Measurements from ENCODE around the gene CEP135. TPM values are rescaled to one million over a fixed set of nuclear protein-coding genes. Genes with fewer than 3 reads are reported as not detected.

Gene CEP135
- total and polyA plus RNA-seq, 2 donors (not counting 3 experiments of a cell fraction or from before 2014, with no cell fraction given), result 2.8 to 15.3 TPM

DNA sequence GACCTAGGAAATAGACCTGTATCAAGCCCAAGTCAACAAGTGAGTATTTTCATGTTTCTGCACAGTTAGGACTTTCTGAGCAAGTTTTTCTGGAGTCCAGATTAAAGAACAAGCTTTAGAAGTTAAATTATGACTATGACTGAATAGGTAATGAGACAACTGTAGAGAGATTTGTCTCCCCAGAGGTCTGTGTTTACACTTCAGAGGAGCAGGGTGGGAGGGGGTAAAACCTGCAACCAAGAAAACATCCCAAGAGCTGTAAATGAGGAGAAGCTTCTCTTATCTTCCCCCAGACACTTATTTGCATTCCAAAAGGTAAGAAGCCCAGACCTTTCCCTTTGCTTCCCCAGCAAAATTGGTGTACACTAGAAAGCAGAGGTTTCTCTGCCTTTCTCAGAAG is 22.1 kb upstream of the CEP135 start:
- no peaks in the 10 kb centered on the region for H3K4me1 ChIP-seq (ENCODE audit: control insufficient read depth, extremely low read depth, insufficient read depth, low read length)
- FAIRE-seq (no peak), DNase-seq (ENCODE audit: low read depth, low spot score) (no peak)
- no peaks in the 10 kb centered on the region for H3K36me3 ChIP-seq (ENCODE audit: control insufficient read depth in 2 of 2, extremely low read depth in 1 of 2, insufficient read depth in 2 of 2, low read length in 2 of 2)
- H2AFZ ChIP-seq (ENCODE audit: low read depth, low read length), result no peak overlapping the region
- H3K27me3 ChIP-seq (ENCODE audit: control insufficient read depth in 2 of 2, insufficient read depth in 2 of 2, low read length in 2 of 2), result no peaks in the 10 kb centered on the region
- H3K9me3 ChIP-seq (replicated peaks; ENCODE audit: control insufficient read depth, insufficient read depth, low read length), result no peaks in the 10 kb centered on the region
- no peak overlapping the region for H3K27ac ChIP-seq (ENCODE audit: insufficient read depth, low read depth, low read length)
- CTCF ChIA-PET, result no interaction called here
- no peaks in the 10 kb centered on the region for H3K79me2 ChIP-seq (ENCODE audit: control insufficient read depth, insufficient read depth, low read length)
- H3K4me2 ChIP-seq (ENCODE audit: insufficient read depth, low read length), result no peak overlapping the region
- H3K9ac ChIP-seq (replicated peaks; ENCODE audit: extremely low read depth, insufficient read depth, low read length), result no peak overlapping the region
- no peaks in the 10 kb centered on the region for H3K9me1 ChIP-seq (replicated peaks; ENCODE audit: control insufficient read depth, extremely low read depth, insufficient read depth, low read length)
- POLR2A ChIA-PET, result interaction anchor here (0.6 to 1.5 kb wide), 2 partner anchors 22 to 59 kb away, joined by 4 to 6 read pairs; partner anchors contain the start of gene CEP135
- TF ChIP-seq MYC (IDR thresholded peaks at IDR 0.05; ENCODE audit: low read depth, low read length), result no peak
- TF ChIP-seq, protein P1, sequence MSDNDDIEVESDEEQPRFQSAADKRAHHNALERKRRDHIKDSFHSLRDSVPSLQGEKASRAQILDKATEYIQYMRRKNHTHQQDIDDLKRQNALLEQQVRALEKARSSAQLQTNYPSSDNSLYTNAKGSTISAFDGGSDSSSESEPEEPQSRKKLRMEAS (IDR thresholded peaks at IDR 0.05; ENCODE audit: insufficient read depth, insufficient read length), result no peak
- H3K4me3 ChIP-seq (replicated peaks in 1 of 3; ENCODE audit: insufficient read depth in 1 of 3, low read depth in 1 of 3, low read length in 3 of 3), result no peak overlapping the region
- BruUV-seq (replicated peaks), result no TSS peak
- no peaks in the 10 kb centered on the region for H4K20me1 ChIP-seq (replicated peaks; ENCODE audit: control insufficient read depth, extremely low read depth, insufficient read depth, low read length)
- intact Hi-C loops (cut with micrococcal nuclease), result no loop called here
- dilution Hi-C loops (cut with MboI; ENCODE audit: extremely low pct_ligation_motif_present, low sequenced_read_pairs), result no loop called here

DNA sequence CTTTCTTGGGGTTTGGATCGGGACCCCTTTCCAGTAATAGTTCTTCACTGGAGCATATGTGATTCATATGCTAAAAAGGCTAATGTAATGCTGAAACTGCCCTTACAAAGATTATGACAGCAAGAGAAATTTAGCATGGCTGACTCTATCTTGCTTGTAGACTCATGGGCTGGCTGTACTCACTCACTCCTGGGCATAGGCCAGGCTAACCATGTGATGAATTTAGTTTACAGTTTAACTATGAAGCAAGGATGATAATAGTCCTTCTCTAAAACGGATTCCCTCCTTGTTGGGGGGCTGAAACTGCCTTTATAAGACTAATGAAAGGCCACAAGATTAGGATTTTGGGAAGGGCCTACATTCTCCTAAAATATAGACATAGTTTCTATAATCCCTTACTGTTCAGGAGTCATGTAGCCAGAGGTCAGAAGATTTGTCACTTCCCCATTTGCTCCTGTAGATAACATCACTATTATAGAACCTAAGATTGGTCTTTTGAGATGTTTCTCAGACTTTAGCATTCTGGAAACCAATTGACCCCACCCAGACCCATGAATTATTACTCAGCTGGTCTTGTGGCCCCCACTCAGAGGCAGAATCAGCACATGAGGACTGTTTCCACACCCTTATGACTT is 20.8 kb upstream of the CEP135 start:
- dilution Hi-C loops (cut with MboI; ENCODE audit: extremely low pct_ligation_motif_present, low sequenced_read_pairs) (no loop called here), intact Hi-C loops (cut with micrococcal nuclease) (no loop called here)
- no peaks in the 10 kb centered on the region for H3K9me1 ChIP-seq (replicated peaks; ENCODE audit: control insufficient read depth, extremely low read depth, insufficient read depth, low read length)
- no peaks in the 10 kb centered on the region for H3K36me3 ChIP-seq (ENCODE audit: control insufficient read depth in 2 of 2, extremely low read depth in 1 of 2, insufficient read depth in 2 of 2, low read length in 2 of 2)
- no peak overlapping the region for H3K4me3 ChIP-seq (replicated peaks in 1 of 3; ENCODE audit: insufficient read depth in 1 of 3, low read depth in 1 of 3, low read length in 3 of 3)
- no peak overlapping the region for H2AFZ ChIP-seq (ENCODE audit: low read depth, low read length)
- no peaks in the 10 kb centered on the region for H3K79me2 ChIP-seq (ENCODE audit: control insufficient read depth, insufficient read depth, low read length)
- ChIA-PET POLR2A (no interaction called here), CTCF (no interaction called here)
- FAIRE-seq, result no peak
- no peaks in the 10 kb centered on the region for H3K27me3 ChIP-seq (ENCODE audit: control insufficient read depth in 2 of 2, insufficient read depth in 2 of 2, low read length in 2 of 2)
- H3K9me3 ChIP-seq (replicated peaks; ENCODE audit: control insufficient read depth, insufficient read depth, low read length), result no peaks in the 10 kb centered on the region
- H3K9ac ChIP-seq (replicated peaks; ENCODE audit: extremely low read depth, insufficient read depth, low read length), result no peak overlapping the region
- H3K27ac ChIP-seq (ENCODE audit: insufficient read depth, low read depth, low read length), result no peak overlapping the region
- H4K20me1 ChIP-seq (replicated peaks; ENCODE audit: control insufficient read depth, extremely low read depth, insufficient read depth, low read length), result no peaks in the 10 kb centered on the region
- DNase-seq (ENCODE audit: low read depth, low spot score), result no peak
- TF ChIP-seq FOS (IDR thresholded peaks at IDR 0.05; ENCODE audit: borderline replicate concordance, insufficient read depth, low read length), result no peak
- TF ChIP-seq GATA2 (IDR thresholded peaks at IDR 0.05; ENCODE audit: insufficient read depth, insufficient read length, low read depth, low read length), result no peak
- no peak for TF ChIP-seq JUN (IDR thresholded peaks at IDR 0.05; ENCODE audit: borderline replicate concordance, insufficient read depth, insufficient read length, low read depth)
- no peak for TF ChIP-seq POLR2A (IDR thresholded peaks at IDR 0.05; ENCODE audit: low read depth, low read length)
- no peak for TF ChIP-seq MYC (IDR thresholded peaks at IDR 0.05; ENCODE audit: low read depth, low read length)
- TF ChIP-seq POLR2AphosphoS5 (IDR thresholded peaks at IDR 0.05; ENCODE audit: insufficient read depth, low read depth, low read length), result no peak
- no peak for TF ChIP-seq EZH2 (IDR thresholded peaks at IDR 0.05; ENCODE audit: borderline replicate concordance, low read depth, low read length, severe bottlenecking)
- TF ChIP-seq, protein P2, sequence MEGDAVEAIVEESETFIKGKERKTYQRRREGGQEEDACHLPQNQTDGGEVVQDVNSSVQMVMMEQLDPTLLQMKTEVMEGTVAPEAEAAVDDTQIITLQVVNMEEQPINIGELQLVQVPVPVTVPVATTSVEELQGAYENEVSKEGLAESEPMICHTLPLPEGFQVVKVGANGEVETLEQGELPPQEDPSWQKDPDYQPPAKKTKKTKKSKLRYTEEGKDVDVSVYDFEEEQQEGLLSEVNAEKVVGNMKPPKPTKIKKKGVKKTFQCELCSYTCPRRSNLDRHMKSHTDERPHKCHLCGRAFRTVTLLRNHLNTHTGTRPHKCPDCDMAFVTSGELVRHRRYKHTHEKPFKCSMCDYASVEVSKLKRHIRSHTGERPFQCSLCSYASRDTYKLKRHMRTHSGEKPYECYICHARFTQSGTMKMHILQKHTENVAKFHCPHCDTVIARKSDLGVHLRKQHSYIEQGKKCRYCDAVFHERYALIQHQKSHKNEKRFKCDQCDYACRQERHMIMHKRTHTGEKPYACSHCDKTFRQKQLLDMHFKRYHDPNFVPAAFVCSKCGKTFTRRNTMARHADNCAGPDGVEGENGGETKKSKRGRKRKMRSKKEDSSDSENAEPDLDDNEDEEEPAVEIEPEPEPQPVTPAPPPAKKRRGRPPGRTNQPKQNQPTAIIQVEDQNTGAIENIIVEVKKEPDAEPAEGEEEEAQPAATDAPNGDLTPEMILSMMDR (IDR thresholded peaks at IDR 0.05; ENCODE audit: extremely low read depth in 1 of 2, insufficient read depth in 1 of 2, low read depth in 1 of 2, low read length in 2 of 2), result no peak
- TF ChIP-seq, protein P1 (IDR thresholded peaks at IDR 0.05; ENCODE audit: insufficient read depth, insufficient read length), result no peak
- no peaks in the 10 kb centered on the region for H3K4me1 ChIP-seq (ENCODE audit: control insufficient read depth, extremely low read depth, insufficient read depth, low read length)
- BruUV-seq (replicated peaks), result no TSS peak
- no peak overlapping the region for H3K4me2 ChIP-seq (ENCODE audit: insufficient read depth, low read length)
